Endometrial microvascular endothelial cells (primary cell): ENCODE data around the gene ABCG1. TPM values are rescaled to one million over a fixed set of nuclear protein-coding genes. Genes with fewer than 3 reads are reported as not detected.

Experiments
- in situ Hi-C: cut with HindIII; loops from 2 replicates; pipeline ENCODE4 v1.10.0; 2017; ENCODE audit warnings: low sequenced_read_pairs, low pct_unique_long_range_greater_than_20kb; ENCODE audit errors: inconsistent ontology term
- total RNA-seq: library from RNA; depleted of rRNA; stranded (reverse); fragments of >200 nt; gene quantifications from one replicate; pipeline ENCODE4 v1.2.3, GENCODE V29; 2015; ENCODE audit errors: inconsistent ontology term

The ABCG1 gene
- total RNA-seq, 1 donor from 2014 or later: 6.0 TPM

GRCh38 chr21:42227909-42228708 is 9.2 kb downstream of the ABCG1 start:
- in situ Hi-C loops: no loop called here

GRCh38 chr21:42228709-42229220 is 9.8 kb downstream of the ABCG1 start:
- in situ Hi-C loops: no loop called here

GRCh38 chr21:42229676-42230075 is 10.7 kb downstream of the ABCG1 start:
- in situ Hi-C loops: no loop called here

GRCh38 chr21:42230178-42230577 is 11.2 kb downstream of the ABCG1 start:
- in situ Hi-C loops: no loop called here

GRCh38 chr21:42230636-42231035 is 11.7 kb downstream of the ABCG1 start:
- in situ Hi-C loops: no loop called here

- in situ Hi-C loops: no loop called here
Measured at GRCh38 chr21:42231756-42232155, 12.8 kb downstream of the ABCG1 start.

- in situ Hi-C loops: no loop called here
Measured at GRCh38 chr21:42232176-42232825, 13.4 kb downstream of the ABCG1 start.

GRCh38 chr21:42233067-42233961 is 14.4 kb downstream of the ABCG1 start:
- in situ Hi-C loops: no loop called here

GRCh38 chr21:42234041-42234440 is 15.1 kb downstream of the ABCG1 start:
- in situ Hi-C loops: no loop called here

- in situ Hi-C loops: no loop called here
Measured at GRCh38 chr21:42234464-42235241, 15.7 kb downstream of the ABCG1 start.

- in situ Hi-C loops: no loop called here
Measured at GRCh38 chr21:42235593-42235992, 16.7 kb downstream of the ABCG1 start.

- in situ Hi-C loops: no loop called here
Measured at GRCh38 chr21:42236014-42236413, 17.1 kb downstream of the ABCG1 start.

GRCh38 chr21:42236693-42237092 is 17.8 kb downstream of the ABCG1 start:
- in situ Hi-C loops: no loop called here

GRCh38 chr21:42237161-42237560 is 18.2 kb downstream of the ABCG1 start:
- in situ Hi-C loops: no loop called here

GRCh38 chr21:42237577-42237976 is 18.6 kb downstream of the ABCG1 start:
- in situ Hi-C loops: no loop called here

- in situ Hi-C loops: no loop called here
Measured at GRCh38 chr21:42238185-42238934, 19.4 kb downstream of the ABCG1 start.

- in situ Hi-C loops: no loop called here
Measured at GRCh38 chr21:42239556-42239955, 20.6 kb downstream of the ABCG1 start.

- in situ Hi-C loops: no loop called here
Measured at GRCh38 chr21:42239973-42240372, 21.0 kb downstream of the ABCG1 start.
